Measurements from ENCODE around the gene UBTD1. TPM values are rescaled to one million over a fixed set of nuclear protein-coding genes. Genes with fewer than 3 reads are reported as not detected.

Gene UBTD1
- polyA plus RNA-seq, 1 donor: 13.8 TPM

DNA sequence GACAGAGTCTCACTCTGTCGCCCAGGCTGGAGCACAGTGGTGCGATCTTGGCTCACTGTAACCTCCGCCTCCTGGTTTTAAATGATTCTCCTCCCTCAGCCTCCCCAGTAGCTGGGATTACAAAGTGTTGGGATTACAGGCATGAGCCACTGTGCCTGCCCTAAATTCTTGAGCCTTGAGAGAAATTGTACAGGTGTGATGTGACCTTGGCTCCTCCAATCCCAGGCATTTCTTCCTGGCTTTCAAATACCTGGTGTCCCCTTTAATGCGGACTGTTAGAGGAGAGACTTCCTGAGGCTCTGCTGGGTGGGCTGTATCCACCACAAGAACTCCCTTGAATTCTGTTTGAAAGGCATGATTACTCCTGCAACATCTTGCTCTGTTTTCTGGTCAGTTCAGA, 119.6 kb downstream of the UBTD1 start:
- DNase-seq (ENCODE audit: low read depth): no peak

DNA sequence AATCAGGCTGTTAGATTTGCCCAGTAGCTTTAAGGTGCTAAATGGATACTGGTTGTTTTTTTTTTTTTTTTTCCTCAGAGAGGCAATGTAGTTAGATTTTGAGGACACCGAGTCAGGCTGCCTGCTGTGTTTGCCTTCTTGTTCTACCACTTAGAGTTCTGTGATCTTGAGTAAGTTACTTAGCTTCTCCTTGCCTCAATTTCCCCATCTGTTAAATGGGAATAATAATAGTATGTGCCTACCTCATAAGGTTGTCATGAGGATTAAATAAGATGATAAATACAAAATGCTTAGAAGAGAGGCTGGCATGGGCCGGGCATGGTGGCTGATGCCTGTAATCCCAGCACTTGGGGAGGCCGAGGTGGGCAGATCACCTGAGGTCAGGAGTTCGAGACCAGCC, 120.0 kb downstream of the UBTD1 start:
- DNase-seq (ENCODE audit: low read depth): no peak

Other genes with a start within 250 kb of the UBTD1 start
- gene ARHGAP19, start 206.3 kb upstream of the UBTD1 start, polyA plus RNA-seq (ENCODE audit: insufficient read length): 10.5 TPM
- gene FRAT1, start 179.7 kb upstream of the UBTD1 start, polyA plus RNA-seq (ENCODE audit: insufficient read length): 1.0 TPM
- 3.6 TPM for gene FRAT2, start 164.2 kb upstream of the UBTD1 start, polyA plus RNA-seq (ENCODE audit: insufficient read length)
- 22.8 TPM for gene RRP12, start 97.6 kb upstream of the UBTD1 start, polyA plus RNA-seq (ENCODE audit: insufficient read length)
- gene PGAM1, start 72.7 kb upstream of the UBTD1 start, polyA plus RNA-seq (ENCODE audit: insufficient read length): 86.9 TPM
- 22.8 TPM for gene EXOSC1, start 52.9 kb upstream of the UBTD1 start, polyA plus RNA-seq (ENCODE audit: insufficient read length)
- 28.8 TPM for gene ZDHHC16, start 52.7 kb upstream of the UBTD1 start, polyA plus RNA-seq (ENCODE audit: insufficient read length)
- 63.0 TPM for gene MMS19, start 502 bp upstream of the UBTD1 start, polyA plus RNA-seq (ENCODE audit: insufficient read length)
- gene ANKRD2, start 73.9 kb downstream of the UBTD1 start, polyA plus RNA-seq (ENCODE audit: insufficient read length): 48.1 TPM
- 0.90 TPM for gene HOGA1, start 85.5 kb downstream of the UBTD1 start, polyA plus RNA-seq (ENCODE audit: insufficient read length)
- gene C10orf62, start 90.8 kb downstream of the UBTD1 start, polyA plus RNA-seq (ENCODE audit: insufficient read length): 0.11 TPM
- gene MORN4, start 134.6 kb downstream of the UBTD1 start, polyA plus RNA-seq (ENCODE audit: insufficient read length): 4.2 TPM
- gene PI4K2A, start 141.7 kb downstream of the UBTD1 start, polyA plus RNA-seq (ENCODE audit: insufficient read length): 9.5 TPM
- gene AVPI1, start 188.3 kb downstream of the UBTD1 start, polyA plus RNA-seq (ENCODE audit: insufficient read length): 6.0 TPM
- gene MARVELD1, start 214.8 kb downstream of the UBTD1 start, polyA plus RNA-seq (ENCODE audit: insufficient read length): 37.1 TPM
- 13.0 TPM for gene ZFYVE27, start 238.2 kb downstream of the UBTD1 start, polyA plus RNA-seq (ENCODE audit: insufficient read length)